Fibroblast of pulmonary artery (primary cell): ENCODE data around the gene GIMAP8.

Experiments
- DNase-seq: peaks from one replicate; pipeline ENCODE4 v3.0.0-alpha.2; 2010; ENCODE audit warnings: low read depth
- H3K4me3 ChIP-seq: replicated peaks from 2 replicates; pipeline ENCODE4 v1.5.1; 2011; ENCODE audit warnings: low read depth, mild to moderate bottlenecking, control low read depth, low read length, moderate library complexity
- TF ChIP-seq, protein P1 (sequence below): IDR thresholded peaks from 2 replicates; pipeline ENCODE4 v1.5.1; 2011; ENCODE audit warnings: mild to moderate bottlenecking, control low read depth, low read length, inconsistent platforms; ENCODE audit errors: missing control alignments

GIMAP8 gene

DNA sequence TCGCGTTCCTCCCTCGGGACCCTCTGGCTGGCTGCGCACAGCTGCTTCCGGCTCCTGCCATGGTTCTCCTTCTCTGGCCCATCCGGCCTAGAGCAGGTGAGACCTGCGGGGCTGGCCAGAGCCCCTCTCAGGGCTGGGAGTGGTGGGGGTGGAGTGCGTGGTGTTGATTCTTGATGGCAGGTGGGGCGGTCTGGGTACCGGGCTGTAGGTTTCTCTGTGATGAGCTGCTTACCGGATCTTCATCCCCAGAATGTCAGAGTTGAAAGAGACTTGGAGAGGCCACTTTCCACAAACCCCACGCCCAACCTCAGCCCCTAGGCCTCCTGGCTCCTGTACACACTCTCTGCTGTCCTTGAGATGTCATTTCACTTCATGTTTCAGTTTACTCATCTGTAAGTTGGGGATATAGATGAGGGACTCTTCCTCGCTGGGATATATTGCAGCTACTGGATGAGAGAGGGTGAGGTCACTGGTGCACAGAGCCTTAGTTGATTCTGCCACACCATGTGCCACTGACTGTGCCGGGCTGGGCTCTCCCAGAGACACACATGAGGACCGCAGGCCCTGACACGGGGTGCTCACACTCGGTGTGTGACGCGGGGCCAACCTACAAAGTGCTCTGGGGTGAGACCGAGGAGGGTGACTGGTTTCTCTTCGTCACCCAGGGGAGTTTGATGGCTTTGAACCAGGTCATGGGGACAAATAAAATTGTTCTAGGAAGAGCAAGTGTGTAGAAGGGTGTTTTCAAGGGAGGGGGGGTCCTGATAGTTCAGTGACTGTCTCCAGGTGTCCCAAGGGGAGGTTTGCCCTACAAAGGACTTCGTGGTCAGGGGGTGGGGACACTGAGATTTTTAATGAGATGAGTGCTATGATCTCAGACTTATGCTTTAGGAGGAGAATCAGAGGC lies 41.8 kb upstream of the GIMAP8 start:
- TF ChIP-seq, protein P1, sequence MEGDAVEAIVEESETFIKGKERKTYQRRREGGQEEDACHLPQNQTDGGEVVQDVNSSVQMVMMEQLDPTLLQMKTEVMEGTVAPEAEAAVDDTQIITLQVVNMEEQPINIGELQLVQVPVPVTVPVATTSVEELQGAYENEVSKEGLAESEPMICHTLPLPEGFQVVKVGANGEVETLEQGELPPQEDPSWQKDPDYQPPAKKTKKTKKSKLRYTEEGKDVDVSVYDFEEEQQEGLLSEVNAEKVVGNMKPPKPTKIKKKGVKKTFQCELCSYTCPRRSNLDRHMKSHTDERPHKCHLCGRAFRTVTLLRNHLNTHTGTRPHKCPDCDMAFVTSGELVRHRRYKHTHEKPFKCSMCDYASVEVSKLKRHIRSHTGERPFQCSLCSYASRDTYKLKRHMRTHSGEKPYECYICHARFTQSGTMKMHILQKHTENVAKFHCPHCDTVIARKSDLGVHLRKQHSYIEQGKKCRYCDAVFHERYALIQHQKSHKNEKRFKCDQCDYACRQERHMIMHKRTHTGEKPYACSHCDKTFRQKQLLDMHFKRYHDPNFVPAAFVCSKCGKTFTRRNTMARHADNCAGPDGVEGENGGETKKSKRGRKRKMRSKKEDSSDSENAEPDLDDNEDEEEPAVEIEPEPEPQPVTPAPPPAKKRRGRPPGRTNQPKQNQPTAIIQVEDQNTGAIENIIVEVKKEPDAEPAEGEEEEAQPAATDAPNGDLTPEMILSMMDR, result no peak
- DNase-seq, result no peak
- no peak overlapping the region for H3K4me3 ChIP-seq

DNA sequence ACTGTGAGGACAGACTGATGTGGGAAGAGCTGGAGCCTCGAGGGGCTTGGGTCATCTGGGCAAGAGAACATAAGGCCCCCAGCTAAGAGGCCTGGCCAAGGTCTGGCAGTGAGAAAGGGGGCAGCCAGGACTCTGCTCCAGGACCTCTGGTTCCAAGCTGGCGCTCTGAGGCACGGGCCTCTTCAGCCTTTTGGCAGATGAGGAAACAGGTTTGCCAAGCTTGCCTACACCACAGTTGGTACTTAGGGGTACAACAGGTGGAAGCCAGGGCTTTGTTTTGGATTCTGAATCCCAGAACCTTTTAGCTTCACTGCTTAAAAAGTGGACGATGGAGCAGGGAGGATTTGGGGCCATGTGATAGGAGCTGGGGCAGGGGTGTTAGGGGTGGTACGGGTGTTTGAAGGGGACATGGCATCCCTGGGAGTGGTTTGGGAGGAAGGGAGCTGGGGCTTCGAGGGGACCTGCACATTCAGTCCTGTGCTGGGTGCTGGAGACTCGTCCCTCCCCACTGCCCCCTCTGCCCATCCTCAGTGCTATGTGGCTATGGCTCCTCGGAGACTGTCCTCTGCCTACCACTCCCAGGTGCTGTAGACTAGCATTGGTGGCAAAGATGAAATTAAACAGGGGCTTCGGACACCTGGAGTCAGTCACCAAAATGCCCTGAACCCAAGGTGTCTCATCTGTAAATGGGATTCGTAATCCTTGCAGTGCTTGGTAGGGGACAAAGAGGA lies 41.0 kb upstream of the GIMAP8 start:
- no peak for DNase-seq
- TF ChIP-seq, protein P1, result no peak
- H3K4me3 ChIP-seq, result no peak overlapping the region

DNA sequence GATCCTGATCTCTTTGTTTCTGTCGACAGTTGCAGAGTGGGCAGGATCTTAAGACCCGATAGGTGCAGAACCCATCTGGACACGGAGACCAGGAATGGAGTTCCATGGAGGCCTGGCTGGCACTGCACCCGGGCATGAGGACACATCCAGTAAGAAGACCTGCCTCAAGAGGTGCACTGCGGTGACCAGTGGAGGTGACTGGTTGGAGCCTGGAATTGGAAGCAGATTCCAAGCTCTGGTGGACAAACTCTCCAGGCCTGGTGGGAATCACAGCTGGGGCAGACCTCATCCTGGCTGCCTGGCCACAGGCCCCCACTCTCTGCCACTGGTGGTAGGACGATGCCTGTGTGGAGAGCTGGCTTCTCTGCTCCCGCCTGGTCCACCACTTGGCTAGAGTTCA lies 40.3 kb upstream of the GIMAP8 start:
- TF ChIP-seq, protein P1, result no peak
- no peak for DNase-seq

DNA sequence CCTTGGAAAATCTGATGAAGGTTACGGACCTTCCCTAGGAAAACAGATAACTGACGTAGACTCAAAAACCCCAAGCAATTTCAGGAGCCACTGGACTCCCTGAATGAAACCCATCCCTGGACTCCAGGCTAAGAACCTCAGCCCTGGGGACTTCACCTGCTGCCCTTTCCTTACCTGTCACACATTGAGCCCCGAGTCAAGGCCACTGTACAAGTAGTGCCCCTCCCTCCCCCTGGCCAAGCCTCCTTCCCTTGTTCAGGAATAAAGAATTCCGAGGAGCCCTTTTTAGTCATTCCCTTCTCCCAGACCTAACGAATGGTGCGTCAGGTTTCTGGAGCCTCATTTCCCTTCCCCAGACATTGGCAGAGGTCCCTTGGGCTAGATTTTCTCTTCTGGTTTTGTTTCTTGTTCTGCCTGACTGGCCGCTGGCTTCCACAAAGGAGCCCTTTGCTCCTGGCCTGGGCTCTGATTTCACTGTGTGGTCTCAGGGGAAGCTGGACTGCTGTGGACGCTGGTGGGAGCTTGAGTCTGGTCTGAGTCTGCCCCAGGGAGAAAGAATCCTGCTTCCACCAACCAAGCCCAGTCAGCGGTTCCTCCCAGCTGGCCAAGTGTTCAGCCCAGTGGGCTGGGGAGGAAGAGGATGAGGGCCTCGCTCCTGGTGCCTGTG lies 39.6 kb upstream of the GIMAP8 start:
- H3K4me3 ChIP-seq, result no peak overlapping the region
- TF ChIP-seq, protein P1, result no peak
- no peak for DNase-seq

More for the DNA sequence above, 40.3 kb upstream of the GIMAP8 start:
- H3K4me3 ChIP-seq, result no peak overlapping the region

DNA sequence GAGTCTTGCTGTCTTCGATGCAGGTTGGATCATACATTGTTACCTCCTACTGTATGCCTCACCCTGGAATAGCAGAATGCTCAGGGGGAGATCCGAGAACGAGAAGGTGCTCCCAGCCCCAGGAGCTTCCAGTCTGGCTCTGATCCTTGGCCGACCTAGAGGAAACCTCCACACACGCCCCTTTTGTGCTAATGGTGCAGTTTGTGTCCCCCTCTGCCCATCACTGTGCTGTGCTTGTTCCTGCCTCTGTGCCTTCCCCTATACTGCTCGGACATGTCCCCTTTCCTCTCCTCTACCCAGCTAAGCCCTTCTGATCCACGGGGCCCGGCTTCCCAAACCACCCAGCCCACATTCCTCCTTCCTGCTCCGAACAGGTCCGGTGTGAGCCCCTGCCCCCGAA lies 38.8 kb upstream of the GIMAP8 start:
- H3K4me3 ChIP-seq, result no peak overlapping the region
- no peak for DNase-seq
- TF ChIP-seq, protein P1, result no peak

DNA sequence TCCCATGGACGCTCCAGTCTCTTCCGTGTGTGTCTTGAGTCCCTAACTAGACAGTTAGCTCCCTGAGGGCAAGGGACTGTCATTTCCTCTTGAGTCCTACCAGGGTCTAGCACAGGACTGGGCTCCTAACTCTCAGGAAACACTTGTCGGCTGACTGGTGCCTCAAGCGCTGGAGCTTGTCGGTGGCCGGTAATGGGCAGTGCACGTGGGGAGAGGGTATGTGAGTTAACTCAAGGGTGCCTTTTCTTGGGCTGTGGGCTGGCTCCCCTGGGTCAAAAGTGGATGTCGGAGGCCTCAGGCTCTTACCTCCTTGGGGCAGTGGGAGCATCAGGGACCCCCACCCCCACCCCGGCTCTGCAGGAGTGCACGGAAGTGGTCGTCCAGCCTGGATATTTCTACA lies 38.4 kb upstream of the GIMAP8 start:
- TF ChIP-seq, protein P1, result no peak
- no peak for DNase-seq
- H3K4me3 ChIP-seq, result no peak overlapping the region
